Vagina (tissue), 2 donors: ENCODE data around the gene COL5A1.

Experiments used
- CTCF ChIP-seq, 3 experiments: fragments of 450-650 bp in 2 of 3; fragments of 200-600 bp in 1 of 3; sonication (generic) in 1 of 3; IDR thresholded peaks; one replicate each; pipeline ENCODE4 v1.5.1; 2017 to 2019; ENCODE audit warnings: antibody characterized with exemption in 3 of 3, mild to moderate bottlenecking in 2 of 3, moderate library complexity in 2 of 3
- POLR2A ChIP-seq, 2 donors: fragments of 450-650 bp; IDR thresholded peaks; one replicate each; pipeline ENCODE4 v1.6.1; 2017; ENCODE audit warnings: antibody characterized with exemption in 2 of 2, mild to moderate bottlenecking in 2 of 2, moderate library complexity in 2 of 2

- TF ChIP-seq CTCF (IDR thresholded peaks at IDR 0.05) (no peak), POLR2A (IDR thresholded peaks at IDR 0.05) (no peak)
These were observed 40.6 kb upstream of the COL5A1 start for GRCh38 chr9:134600836-134601638.
